ENCODE measurements around the gene CR1L. TPM values are rescaled to one million over a fixed set of nuclear protein-coding genes. Genes with fewer than 3 reads are reported as not detected.
"Not testable (repeated sequence)": the region's sequence is repeated elsewhere in the genome, so short reads cannot be mapped to it uniquely, and the experiment has no call there.

The CR1L gene
- total RNA-seq, 1 donor, result under 0.01 TPM

DNA sequence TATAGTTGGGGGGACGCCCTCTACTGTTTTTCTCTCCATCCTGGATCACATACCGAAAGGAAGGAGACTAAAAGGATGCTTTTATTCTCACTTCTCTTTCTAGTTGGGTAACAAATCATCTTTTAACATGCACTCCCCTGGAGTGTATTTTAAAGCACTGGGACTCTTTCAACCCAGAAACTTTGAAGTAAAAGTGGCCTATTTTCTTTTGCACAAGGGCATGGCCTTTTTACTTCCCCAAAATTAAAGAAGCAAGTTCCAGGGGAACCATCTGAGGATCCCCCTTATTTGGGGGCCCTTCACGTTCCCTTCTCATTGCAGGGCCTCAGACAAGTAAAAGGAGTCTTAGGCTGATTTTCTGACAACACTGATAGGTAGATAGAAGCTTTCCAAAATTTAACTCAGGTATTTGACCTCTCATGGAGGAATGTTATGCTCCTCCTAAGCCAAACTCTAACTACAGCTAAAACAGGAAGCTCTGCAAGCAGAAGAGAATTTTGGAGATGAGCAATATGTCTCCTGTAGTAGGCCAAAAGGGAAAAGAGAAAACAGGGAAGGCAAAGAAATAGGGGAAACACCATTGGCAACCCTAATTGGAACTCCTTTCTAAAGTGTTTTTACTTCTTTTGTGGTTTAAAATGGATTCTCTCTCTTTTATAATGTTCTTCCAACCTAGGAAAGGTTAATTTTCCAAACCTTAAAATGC is 98.1 kb downstream of the CR1L start:
- DNase-seq (ENCODE audit: low read depth in 2 of 3, low spot score in 2 of 3), result no peak

DNA sequence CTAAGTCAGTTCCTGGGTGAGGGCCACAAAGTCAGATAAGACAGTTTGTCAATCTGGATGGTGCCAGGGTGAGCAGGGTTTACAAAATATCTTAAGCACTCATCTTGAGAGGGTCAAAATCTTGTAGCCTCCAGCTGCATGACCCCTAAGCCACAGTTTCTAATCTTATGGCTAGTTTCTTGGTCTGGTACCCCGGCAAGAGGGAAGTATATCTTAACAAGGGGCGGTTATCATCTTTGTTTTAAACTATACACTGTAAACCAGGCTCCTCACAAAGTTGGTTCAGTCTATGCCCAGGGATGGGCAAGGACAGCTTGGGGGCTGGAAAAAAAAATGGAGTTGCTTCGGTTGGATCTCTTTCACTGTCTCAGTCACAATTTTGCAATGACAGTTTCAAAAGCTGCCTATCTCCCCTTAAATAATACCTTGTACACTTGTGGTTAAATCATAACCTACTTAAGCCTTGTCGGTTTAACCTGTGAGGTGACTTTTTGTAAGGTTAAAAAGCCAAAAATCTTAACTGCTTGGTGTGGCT is 99.1 kb downstream of the CR1L start:
- no peak for DNase-seq (ENCODE audit: low read depth in 2 of 3, low spot score in 2 of 3)

DNA sequence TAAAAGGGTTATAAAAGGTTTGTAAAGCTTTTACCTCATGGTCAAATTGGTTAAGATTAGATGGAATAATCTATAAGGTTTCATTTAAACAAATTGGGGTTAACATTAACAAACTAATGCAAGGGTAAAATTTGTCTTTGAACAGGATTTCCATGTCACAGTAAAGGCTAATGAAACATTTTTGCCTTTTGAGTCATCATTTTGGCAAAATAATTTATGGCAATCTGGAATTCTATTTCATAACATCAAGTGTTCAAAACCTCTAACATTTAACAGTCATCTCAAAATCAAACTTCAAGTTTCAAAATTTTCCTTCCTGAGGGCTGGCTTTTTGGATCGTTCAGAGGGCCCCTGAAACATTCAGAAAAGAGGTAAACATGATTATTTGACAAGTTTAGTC is 100.4 kb downstream of the CR1L start:
- DNase-seq (ENCODE audit: low read depth in 2 of 3, low spot score in 2 of 3), result no peak

DNA sequence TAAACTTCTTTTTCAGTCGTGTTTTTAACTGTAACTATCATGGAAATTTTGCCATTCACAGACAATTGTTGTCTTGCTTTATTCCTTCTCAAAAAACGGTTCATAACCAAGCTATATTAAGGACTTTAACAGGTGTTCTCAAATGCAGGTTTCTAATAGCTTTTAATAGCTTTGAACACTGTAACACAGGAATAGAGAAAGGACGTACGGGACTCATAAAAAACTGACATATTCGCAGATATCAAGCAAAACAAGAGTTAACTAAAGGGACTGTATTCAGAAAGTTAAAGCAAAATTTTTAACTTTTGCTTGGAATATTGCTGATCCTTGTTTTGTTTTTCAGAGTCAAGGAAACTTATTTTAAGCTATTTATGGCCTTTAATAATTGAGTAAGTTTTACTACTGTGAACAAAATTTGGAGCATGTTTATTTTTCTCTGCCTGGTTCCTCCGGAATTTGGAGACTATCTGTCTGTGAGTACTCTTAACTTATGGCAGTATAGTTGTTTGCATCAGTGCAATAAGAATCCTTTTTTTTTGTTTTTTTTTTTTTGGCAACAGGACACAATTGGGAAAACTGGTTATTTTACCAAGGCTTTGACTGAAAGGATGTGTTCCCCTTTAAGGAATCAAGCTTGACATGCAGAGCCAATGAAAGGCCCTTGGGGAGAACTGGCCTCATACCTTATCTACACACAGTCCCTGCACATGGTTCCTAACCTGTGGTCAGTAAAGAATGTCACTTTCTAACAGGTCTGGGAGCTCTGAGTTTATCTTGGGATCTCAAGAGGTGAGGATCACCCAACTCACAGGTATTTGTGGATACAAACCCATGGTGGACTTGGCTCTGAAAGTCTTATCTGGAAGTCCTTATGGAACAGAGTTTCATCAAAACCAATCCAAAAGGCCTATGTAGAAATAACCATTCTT is 101.2 kb downstream of the CR1L start:
- DNase-seq (ENCODE audit: low read depth in 2 of 3, low spot score in 2 of 3), result no peak

DNA sequence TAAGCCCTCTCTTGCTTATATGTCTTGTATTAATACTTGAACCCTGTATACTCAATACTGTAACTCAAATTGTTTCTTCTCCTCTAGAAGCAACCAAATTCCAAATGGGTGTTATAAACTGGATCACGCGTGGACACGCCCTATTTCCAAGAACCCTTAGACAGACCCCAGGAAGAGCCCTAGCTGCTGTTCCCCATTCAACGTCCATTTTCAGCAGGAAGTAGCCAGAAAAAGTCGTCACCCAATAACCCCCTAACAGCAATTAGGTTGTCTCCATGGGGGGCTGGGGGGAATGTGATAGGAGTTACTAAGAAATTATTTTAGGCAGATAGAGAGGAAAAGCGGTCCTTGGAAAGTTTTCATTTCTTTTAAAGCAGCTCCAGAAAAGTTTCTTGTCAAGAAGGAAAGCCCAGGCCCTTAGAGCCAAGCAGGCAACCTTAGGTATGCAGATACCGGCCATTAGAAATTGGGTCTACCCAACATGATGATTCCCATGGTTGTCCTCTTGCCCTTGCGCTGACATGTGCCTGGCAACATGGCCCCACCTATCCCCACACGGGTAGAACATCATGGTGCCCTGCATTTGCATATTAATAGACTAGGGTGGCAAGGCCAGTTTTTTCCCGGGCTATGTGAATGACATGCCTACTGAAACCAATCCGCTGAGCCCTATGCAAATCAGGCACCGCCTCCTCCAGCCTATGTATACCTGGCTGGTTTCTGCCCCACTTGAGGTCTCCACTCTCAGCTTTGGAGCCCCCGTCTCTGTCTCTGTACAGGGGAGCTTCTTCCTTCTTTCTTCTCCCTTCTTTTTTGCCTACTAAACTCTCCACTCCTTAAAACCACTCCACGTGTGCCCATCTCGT is 102.9 kb downstream of the CR1L start:
- DNase-seq (ENCODE audit: low read depth in 2 of 3, low spot score in 2 of 3), result no peak

DNA sequence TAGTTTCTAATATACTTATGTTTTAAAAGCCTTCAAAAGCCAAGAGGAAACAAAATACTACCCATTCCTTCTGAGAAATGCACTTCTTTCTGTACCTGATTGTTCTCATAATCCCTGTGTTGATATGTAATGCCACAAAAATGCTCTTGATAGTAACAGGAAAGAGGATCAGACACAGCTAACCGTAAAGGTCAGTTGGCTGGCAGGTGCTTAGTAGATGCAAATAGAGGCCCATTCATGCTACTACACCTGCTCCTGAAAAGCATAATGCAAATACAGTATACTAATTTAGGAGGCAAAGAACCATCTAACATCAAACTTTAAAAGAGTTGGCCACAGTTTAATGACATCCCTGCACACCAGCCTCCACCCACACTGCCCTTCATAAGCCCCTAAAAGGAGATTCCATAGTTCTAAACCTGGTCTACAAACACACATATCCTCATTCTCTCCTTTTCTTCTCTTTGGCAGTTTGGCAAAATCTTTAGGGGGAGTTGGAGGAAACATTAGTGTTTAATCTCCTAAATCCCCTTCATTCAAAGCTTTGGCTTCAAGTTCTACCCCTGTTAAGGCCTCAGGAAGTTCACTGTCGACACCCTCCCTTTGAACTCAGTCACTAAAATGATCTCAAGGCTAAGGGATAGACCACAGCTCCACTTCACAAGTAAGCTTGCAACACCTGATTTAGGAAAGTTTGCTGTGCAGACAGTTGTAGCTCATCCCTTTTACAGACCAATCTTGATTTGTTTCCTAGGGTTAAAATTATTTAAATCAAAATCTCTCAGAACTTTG is 104.0 kb downstream of the CR1L start:
- no peak for DNase-seq (ENCODE audit: low read depth in 2 of 3, low spot score in 2 of 3)

DNA sequence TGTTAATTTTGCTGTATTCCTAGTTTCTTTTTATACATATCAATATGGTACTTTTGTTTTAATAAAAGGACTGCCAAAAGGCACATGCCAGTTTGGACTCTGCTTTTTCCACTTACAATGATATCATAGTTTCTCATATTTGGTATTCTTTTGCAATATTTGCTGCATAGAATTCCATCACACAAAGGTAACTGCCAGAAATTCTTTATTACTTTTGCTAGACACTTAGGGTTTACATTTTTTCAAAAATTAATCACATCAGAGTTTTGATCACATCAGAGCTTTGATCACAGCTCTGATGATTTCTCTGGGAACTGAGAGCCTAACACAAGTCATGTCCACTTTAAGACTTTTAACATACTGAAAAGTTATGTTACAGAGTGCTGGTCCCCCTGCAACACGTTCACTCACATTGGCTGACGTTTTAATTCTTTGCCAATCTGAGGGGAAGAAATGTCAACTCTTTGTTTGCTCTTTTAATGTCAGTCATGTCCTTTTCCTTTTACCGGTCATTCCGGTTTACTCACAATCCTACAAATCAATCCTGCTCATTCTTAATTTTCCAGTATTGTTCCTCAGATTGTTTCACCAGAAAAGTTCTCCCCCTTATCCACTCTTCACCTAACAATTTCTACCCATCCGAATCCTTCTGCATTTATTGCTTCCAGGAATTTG is 105.8 kb downstream of the CR1L start:
- no peak for DNase-seq (ENCODE audit: low read depth in 2 of 3, low spot score in 2 of 3)

DNA sequence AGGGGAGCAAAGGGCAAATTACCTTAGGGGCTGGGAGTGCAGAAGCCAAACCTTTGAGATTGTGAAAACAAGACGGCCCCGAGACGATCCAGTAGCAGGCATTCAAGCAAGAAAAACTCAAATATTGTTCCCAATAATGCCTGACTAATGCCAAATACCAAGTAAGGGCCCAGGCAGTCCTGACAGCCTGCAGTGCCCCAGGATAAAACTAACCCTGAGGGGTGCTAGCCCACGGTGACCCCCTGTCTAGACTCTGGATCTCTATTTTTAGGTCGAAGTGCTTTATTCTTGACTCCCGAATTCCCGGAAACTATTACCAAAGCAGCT is 106.5 kb downstream of the CR1L start:
- not testable (repeated sequence) for DNase-seq (ENCODE audit: low read depth in 2 of 3, low spot score in 2 of 3)

DNA sequence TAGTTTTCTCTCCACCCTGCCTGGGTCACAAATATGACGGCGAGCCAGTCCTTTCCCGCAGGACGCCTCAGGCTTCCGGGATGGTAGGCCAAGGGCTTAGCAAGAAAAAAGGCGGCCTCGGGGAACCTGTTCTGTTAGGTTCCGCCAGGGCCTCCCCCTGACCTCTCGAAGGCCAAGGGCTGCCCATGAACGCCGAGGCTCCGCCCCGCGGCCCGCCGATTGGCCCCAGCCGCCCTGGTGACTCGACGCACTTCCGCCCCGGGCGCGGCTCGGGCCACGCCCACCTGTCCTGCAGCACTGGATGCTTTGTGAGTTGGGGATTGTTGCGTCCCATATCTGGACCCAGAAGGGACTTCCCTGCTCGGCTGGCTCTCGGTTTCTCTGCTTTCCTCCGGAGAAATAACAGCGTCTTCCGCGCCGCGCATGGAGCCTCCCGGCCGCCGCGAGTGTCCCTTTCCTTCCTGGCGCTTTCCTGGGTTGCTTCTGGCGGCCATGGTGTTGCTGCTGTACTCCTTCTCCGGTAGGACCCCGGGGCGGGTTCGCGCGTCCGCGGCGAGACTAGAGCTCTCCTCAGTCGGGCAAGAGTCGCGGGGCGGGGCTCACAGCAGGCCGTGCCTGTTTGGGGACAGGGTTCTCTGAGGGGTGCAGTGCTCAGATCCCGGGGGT is 107.0 kb downstream of the CR1L start, which contains the start of gene CD46:
TSS of gene CD46 (plus strand) at position 265 of the 666 bp plus-strand sequence. CDS start at position 424, 159 bp downstream.
- peak; percentile 84 to 97 (median 95) for DNase-seq (ENCODE audit: low read depth in 2 of 3, low spot score in 2 of 3)

DNA sequence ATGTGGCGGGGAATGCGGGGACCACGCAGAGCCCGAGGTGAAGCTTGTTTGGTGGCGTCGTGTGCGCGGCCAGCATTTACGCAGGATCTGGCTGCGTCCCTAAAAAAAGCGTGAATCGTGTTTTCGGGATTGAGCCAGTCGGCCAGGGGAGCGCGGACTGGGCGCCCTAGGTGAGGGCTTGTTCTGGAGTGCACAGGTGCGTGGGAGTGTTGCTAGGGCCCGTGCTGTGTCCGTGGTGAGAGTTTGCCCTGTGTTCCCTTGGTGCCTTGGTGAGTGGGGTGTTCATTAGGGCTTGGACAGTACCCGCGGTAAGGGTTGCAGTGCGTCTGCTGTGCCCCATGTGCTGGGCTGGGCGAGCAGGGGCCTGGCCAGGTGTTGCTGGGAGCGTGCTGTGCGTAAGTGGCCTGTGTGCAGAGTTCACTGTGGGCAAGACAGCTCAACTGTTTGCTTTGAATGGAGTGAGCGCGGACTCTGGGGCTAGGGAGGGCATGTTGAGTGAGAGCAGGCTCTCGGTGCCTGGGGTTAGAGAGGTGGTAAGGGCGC is 107.6 kb downstream of the CR1L start:
- DNase-seq (ENCODE audit: low read depth in 2 of 3, low spot score in 2 of 3), result peak in 1 of 3 donors; percentile 18

DNA sequence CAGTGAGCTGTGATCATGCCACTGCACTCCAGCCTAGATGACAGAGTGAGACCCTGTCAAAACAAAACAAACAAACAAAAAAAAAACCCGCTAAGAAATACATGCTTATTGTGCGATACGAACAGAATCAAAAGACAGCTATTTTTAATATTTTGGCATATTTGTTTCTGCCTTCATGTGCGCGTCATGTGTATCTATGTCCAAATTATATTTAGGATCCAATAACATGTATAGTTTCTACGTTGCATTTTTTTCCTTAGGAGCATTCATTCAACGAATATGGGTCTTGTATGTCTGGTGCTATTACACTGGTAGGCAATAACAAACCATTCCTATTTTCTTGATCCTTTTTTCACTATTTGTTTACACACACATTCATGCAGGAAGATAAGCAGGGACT is 108.7 kb downstream of the CR1L start:
- DNase-seq (ENCODE audit: low read depth in 2 of 3, low spot score in 2 of 3), result no peak

DNA sequence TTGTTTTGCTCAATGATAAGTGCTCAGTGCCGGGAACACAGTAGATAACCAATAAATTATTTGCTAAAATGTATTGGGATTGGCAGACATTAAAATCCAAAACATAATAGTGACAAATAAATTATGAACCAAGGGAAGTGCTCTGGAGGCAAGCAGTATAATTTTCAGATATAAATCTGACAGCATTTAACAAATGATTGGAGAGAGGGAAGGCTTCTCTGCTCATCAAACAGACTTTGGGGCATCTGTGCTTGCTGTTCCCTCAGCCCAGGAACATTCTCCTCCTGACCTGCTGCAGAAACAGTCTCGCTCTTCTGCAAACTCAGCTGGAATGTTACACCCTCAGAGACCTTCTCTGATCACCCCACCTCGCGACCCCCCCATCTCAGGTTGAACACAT is 109.1 kb downstream of the CR1L start:
- no peak for DNase-seq (ENCODE audit: low read depth in 2 of 3, low spot score in 2 of 3)

DNA sequence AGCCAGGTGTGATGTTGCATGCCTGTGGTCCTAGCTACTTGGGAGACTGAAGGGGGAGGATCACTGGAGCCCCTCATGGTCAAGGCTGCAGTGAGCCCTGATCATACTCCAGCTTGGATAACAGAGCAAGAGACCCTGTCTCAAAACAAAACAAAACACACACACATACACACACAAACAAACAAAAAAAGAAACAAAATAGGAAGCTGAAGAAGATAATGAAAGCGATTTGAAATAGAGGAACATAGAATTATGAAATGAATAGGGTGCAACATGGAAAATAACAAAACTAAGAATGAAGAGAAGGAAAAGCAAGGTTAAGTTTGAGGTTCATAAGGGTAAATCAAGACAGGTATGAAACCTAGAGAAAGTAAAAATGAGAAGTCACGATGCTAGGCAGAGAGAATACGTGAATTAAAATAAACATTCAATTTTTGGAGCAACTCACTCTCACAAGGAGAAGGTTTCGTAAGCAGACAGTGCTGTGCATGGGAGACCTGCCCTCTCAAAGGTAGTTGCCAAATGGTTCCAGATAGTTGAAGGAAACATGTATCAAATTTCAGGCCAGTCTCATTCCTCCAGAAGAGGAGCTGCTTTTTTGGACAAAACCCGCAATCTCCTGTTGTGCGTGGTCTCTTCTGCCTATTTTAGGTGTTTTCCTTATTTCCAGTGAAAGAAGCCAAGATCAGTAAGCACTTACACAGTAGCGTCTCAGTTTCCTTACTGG is 110.2 kb downstream of the CR1L start:
- DNase-seq (ENCODE audit: low read depth in 2 of 3, low spot score in 2 of 3), result no peak

DNA sequence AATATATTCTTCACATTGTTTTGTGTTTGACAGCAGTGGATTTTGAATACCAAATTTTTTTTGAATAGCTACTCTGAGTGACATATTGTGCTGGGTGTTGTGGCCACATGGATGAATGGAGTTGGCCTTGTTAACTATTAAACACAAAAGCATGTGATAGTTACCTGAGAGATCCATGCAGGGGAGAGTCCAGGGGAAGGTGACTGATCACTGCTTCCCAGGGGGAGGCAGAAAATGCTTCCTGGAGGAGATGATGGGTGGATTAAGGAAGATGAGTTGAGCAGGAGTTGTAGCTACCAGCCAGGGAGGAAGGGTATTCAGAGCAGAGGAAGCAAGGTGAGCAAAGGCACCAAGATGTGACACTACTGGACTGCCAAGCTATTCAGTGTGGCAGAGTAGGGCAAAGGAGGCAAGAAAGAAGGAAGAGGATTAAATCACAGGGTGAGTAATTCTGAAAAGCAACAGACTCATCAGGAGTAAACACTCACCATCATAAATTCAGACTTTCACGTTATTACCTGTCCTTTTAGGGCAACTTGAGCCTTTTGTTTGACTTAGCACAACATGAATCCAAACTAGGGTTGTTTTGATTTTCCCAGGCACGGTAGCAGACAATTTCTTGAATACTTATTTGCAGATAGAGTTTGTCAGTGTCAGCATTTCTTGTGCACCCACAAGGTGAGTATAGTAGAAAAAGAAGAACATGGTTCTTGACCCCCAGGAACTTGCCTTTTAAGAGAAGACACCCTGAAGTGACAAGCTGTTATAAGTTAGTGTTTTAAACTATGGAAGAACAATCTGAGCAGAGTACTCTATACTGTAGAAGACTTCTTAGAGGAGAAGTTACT is 111.1 kb downstream of the CR1L start:
- no peak for DNase-seq (ENCODE audit: low read depth in 2 of 3, low spot score in 2 of 3)

DNA sequence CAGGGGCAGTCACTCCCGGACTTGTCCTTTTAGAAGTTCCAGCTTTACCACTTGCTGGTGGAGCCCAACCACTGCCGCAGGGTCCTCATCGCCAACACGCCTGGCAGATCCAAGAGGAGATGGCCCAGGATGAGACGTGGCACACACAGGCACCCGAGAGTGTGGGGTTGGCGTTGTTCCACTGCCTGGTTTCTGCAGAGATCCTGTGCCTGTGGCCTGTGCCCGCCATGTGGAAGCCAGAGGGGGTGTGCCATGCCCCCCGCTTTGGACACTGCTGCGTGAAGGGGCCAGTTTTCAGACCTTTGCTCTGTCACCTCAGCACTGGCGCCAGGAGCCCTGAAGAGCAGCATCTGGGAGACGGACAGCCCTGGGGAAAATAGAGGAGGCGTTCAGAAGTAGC is 117.7 kb downstream of the CR1L start:
- DNase-seq (ENCODE audit: low read depth in 2 of 3, low spot score in 2 of 3), result no peak

DNA sequence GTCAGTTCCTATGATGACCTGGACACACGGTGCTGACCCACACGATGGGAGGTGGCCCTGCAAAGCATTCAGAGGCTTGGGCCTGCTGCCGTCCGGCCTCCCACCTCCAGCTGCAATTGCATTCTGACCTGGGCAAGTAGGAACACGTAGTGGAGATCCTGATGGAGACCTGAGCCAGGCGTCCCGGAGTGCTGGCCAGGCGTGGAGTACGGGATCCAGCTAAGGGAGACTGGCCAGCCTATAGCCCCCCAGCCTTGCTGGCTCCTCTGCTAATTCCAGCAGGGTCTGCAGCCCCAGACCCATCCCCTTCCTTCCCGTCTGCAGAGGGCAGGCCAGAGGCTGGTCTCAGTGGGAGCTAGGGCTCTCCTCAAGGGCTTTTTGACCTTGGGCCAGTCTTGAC is 118.2 kb downstream of the CR1L start:
- no peak for DNase-seq (ENCODE audit: low read depth in 2 of 3, low spot score in 2 of 3)

DNA sequence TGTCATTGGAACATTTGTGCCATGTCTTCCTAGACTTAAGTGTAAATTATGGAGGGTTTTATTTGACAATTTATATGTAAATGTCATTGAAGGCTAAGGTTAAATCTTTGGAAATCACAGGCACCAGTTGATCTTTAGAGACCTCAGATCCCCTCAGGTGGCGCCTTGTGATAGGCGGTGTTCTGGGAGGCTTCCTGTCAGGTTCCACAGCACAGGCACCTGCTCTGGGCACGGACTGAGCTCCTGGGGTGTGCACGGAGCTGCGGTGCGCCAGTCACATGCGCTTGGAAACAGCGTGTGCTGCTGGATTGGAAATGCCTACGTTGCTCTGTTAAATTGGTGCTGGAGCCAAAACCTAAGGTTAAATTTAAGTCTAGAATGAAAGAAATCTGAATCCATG is 119.0 kb downstream of the CR1L start:
- DNase-seq (ENCODE audit: low read depth in 2 of 3, low spot score in 2 of 3), result no peak
